Lung (tissue), 12 donors: ENCODE measurements around the gene TMEM263. TPM values are rescaled to one million over a fixed set of nuclear protein-coding genes. Genes with fewer than 3 reads are reported as not detected.
"Not testable (repeated sequence)": the region's sequence is repeated elsewhere in the genome, so short reads cannot be mapped to it uniquely, and the experiment has no call there.

ENCODE experiments used
- ATAC-seq: fragments of 200-7000 bp; cut with Tn5 transposase; one replicate; pipeline ENCODE4 v1.9.1; 2020; ENCODE audit warnings: moderate number of reproducible peaks; ENCODE audit not compliant: insufficient read depth, low FRiP score
- DNase-seq, 3 donors: peaks; one replicate each; pipeline ENCODE4 v3.0.0-alpha.2; 2013 to 2017
- H3K27ac ChIP-seq, 2 donors: one replicate each; pipeline ENCODE4 v1.5.1; 2013; ENCODE audit warnings: mild to moderate bottlenecking in 2 of 2, moderate library complexity in 2 of 2, control low read depth in 1 of 2, inconsistent platforms in 1 of 2, low read depth in 1 of 2, low read length in 1 of 2
- H3K27me3 ChIP-seq, 3 donors: one replicate each; pipeline ENCODE4 v1.5.1; 2013; ENCODE audit warnings: low read length in 2 of 3; ENCODE audit not compliant: control insufficient read depth in 3 of 3, insufficient read depth in 3 of 3
- H3K36me3 ChIP-seq, 4 donors: one replicate each; pipeline ENCODE4 v1.5.1; 2013; ENCODE audit warnings: low read length in 4 of 4, mild to moderate bottlenecking in 1 of 4, moderate library complexity in 1 of 4; ENCODE audit not compliant: control insufficient read depth in 4 of 4, insufficient read depth in 4 of 4
- H3K4me1 ChIP-seq, 5 donors: one replicate each; pipeline ENCODE4 v1.5.1; 2013; ENCODE audit warnings: low read length in 5 of 5, mild to moderate bottlenecking in 2 of 5, moderate library complexity in 1 of 5; ENCODE audit not compliant: control insufficient read depth in 5 of 5, insufficient read depth in 5 of 5
- H3K4me3 ChIP-seq: one replicate; pipeline ENCODE4 v1.5.1; 2013; ENCODE audit warnings: mild to moderate bottlenecking, control low read depth, moderate library complexity
- H3K9ac ChIP-seq, 2 donors: one replicate each; pipeline ENCODE4 v1.5.1; 2013; ENCODE audit warnings: low read length in 2 of 2, control low read depth in 1 of 2; ENCODE audit not compliant: insufficient read depth in 1 of 2
- H3K9me3 ChIP-seq, 4 donors: one replicate each; pipeline ENCODE4 v1.5.1; 2013; ENCODE audit warnings: low read length in 3 of 4, mild to moderate bottlenecking in 1 of 4, moderate library complexity in 1 of 4; ENCODE audit not compliant: control insufficient read depth in 4 of 4, insufficient read depth in 3 of 4
- WGBS, 2 donors: extraction: QIAGEN DNeasy Blood & Tissue Kit; methylation state at CpG; one replicate each; pipeline ENCODE4 v1.1.7; 2013; 5-methylcytosine and 5-hydroxymethylcytosine counted together
- polyA plus RNA-seq, 2 donors: library from polyadenylated mRNA; stranded (reverse); fragments of 200-250 nt; gene quantifications; one replicate each; pipeline ENCODE4 v1.2.1, GENCODE V29; 2013
- total RNA-seq, 2 donors: library from RNA; depleted of rRNA in 1 of 2; stranded (reverse); fragments of >200 nt in 1 of 2; gene quantifications; one replicate each; pipeline ENCODE4 v1.2.1, GENCODE V29; 2014 to 2021
- TF ChIP-seq, protein P1 (sequence below): IDR thresholded peaks from 2 replicates; pipeline ENCODE4 v1.5.1; 2012; ENCODE audit warnings: mild to moderate bottlenecking; ENCODE audit errors: control extremely low read depth, extremely low read depth
- donor health status: control.
- donor health status: control.
- donor health status: Bipolar disorder and iron deficiency.
- donor health status: healthy.
- donor health status: DM: yes; HTN: yes; CAD: no.

The TMEM263 gene
- total and polyA plus RNA-seq, 4 donors: 9.6 to 73.9 (median 22.2) TPM

DNA sequence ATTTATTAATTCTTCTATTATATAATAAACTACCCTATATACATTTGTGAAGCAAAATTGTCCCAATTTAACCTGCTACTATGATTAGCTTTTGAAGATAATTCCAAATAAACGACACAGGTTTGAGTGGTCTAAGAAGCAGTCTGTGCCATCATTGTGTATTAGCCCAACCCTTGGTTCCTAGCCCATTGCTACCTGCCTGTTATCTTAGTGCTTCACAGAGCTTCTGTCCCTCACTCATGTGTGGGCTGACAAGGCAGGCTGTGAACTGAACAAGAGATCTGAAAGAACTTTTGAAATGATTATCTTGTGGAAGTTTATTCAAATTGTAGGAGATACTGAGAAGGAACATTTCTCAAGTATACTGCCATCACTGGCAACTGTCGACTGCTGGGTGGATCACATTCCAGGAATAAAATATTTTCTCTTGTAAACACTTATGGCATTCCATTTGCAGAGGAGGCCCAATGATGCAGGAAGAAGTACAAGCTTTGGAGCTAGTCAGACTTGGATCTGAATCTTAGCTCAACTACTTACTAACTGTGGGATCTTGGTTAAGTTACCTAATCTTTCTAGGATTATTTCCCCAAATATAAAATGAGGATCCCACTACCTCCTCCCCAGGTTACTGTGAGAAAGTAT lies 39.0 kb downstream of the TMEM263 start:
- Histone ChIP-seq H3K36me3 (peaks cover 3 to 12% (median 11%) of the 10 kb centered on the region in 4 donors), H3K4me1 (peaks cover 0 to 8% (median 3%) of the 10 kb centered on the region in 5 donors), H3K9me3 (no peaks in the 10 kb centered on the region), H3K27ac (peak overlapping the region in 1 of 2 donors; percentile 85), H3K9ac (no peak overlapping the region), H3K27me3 (no peaks in the 10 kb centered on the region), H3K4me3 (no peak overlapping the region)
- DNase-seq: no peak
- peak; percentile 27 for ATAC-seq
- WGBS, 2 donors: 56 to 69% methylated on average over 2 of the region's 2 CpGs
- TF ChIP-seq, protein P1, sequence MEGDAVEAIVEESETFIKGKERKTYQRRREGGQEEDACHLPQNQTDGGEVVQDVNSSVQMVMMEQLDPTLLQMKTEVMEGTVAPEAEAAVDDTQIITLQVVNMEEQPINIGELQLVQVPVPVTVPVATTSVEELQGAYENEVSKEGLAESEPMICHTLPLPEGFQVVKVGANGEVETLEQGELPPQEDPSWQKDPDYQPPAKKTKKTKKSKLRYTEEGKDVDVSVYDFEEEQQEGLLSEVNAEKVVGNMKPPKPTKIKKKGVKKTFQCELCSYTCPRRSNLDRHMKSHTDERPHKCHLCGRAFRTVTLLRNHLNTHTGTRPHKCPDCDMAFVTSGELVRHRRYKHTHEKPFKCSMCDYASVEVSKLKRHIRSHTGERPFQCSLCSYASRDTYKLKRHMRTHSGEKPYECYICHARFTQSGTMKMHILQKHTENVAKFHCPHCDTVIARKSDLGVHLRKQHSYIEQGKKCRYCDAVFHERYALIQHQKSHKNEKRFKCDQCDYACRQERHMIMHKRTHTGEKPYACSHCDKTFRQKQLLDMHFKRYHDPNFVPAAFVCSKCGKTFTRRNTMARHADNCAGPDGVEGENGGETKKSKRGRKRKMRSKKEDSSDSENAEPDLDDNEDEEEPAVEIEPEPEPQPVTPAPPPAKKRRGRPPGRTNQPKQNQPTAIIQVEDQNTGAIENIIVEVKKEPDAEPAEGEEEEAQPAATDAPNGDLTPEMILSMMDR: no peak

DNA sequence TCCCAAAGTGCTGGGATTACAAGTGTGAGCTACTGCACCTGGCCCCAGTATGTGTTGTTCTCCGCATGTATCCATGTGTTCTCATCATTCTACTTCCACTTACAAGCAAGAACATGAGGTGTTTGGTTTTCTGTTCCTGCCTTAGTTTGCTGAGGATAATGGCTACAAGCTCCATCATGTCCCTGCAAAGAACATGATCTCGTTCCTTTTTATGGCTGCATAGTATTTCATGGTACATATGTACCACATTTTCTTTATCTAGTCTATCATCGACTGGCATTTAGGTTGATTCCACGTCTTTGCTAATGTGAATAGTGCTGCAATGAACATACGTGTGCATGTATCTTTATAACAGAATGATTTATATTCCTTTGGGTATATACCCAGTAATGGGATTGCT lies 40.4 kb downstream of the TMEM263 start:
- not testable (repeated sequence) for H3K9me3 ChIP-seq, H3K4me1 ChIP-seq, H3K4me3 ChIP-seq, DNase-seq, ATAC-seq, H3K9ac ChIP-seq, H3K27ac ChIP-seq, H3K27me3 ChIP-seq
- WGBS, 2 donors: 96% methylated on average over 5 of the region's 5 CpGs
- H3K36me3 ChIP-seq: peaks cover 6 to 16% (median 12%) of the 10 kb centered on the region in 4 donors

DNA sequence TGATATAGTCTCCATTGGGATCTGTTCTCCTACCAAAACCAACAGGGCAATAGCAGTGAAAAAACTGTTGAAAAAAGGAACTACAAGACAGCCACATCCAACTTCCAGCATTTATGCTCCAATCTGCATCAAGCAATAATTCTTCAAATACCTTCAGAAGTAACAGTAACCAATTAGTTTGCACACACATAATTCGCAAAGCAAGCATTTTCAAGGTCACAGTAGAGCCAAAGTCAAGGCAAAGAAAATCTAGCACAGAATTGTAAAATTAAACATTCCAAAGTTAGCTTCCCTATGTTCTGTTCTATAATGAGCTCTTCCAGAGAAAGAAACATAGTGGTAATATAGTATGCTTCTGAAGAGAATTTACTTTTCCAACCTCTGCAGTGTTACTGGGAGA lies 42.2 kb downstream of the TMEM263 start:
- DNase-seq (no peak), ATAC-seq (no peak)
- H3K9ac ChIP-seq: no peak overlapping the region
- H3K27ac ChIP-seq: no peak overlapping the region
- H3K36me3 ChIP-seq: peaks cover 6 to 15% (median 13%) of the 10 kb centered on the region in 4 donors
- WGBS, 2 donors: 96 to 100% methylated on average over 1 of the region's 1 CpG
- H3K4me1 ChIP-seq: peaks cover 0 to 8% (median 3%) of the 10 kb centered on the region in 5 donors
- H3K9me3 ChIP-seq: no peaks in the 10 kb centered on the region
- H3K27me3 ChIP-seq: no peaks in the 10 kb centered on the region
- H3K4me3 ChIP-seq: no peak overlapping the region
- TF ChIP-seq, protein P1: no peak

DNA sequence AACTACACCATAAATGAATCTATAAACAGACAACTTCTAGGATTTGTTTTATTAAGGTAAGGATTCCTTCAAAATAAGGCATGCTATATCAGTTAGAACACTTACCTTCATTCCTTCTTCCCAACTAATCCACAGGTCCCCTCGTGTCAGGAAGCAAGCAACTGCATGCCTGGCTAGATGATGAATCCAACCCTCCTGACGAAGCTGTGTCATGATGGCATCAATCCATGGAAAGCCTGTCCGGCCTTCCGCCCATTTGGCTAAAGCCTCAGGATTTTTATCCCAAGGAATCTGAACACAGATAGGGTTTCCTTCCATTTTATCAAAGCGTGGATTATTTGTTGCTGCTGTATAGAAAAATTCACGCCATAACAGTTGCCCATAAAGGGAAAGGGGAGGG lies 43.7 kb downstream of the TMEM263 start:
- Histone ChIP-seq H3K27me3 (no peaks in the 10 kb centered on the region), H3K4me3 (no peak overlapping the region), H3K36me3 (peaks cover 6 to 15% (median 13%) of the 10 kb centered on the region in 4 donors), H3K9ac (no peak overlapping the region), H3K9me3 (no peaks in the 10 kb centered on the region), H3K27ac (no peak overlapping the region), H3K4me1 (peaks cover 0 to 8% (median 3%) of the 10 kb centered on the region in 5 donors)
- TF ChIP-seq, protein P1: no peak
- WGBS, 2 donors: 91 to 94% methylated on average over 6 of the region's 6 CpGs
- DNase-seq (no peak), ATAC-seq (no peak)

DNA sequence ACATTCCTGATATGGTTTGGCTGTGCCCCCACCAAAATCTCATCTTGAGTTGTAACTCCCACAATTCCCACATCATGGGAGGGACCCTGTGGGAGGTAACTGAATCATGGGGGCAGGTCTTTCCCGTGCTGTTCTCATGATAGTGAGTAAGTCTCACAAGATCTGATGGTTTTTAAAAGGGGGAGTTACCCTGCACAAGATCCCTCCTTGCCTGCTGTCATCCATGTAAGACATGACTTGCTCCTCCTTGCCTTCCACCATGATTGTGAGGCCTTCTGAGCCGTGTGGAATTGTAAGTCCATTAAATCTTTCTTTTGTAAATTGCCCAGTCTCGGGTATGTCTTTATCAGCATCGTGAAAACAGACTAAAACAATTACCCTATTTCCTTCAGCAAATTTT lies 47.0 kb downstream of the TMEM263 start:
- ATAC-seq: not testable (repeated sequence)

More for the DNA sequence above, 47.0 kb downstream of the TMEM263 start:
- not testable (repeated sequence) for H3K27ac ChIP-seq, H3K9ac ChIP-seq, H3K27me3 ChIP-seq, DNase-seq, H3K9me3 ChIP-seq, H3K4me1 ChIP-seq, H3K4me3 ChIP-seq
- H3K36me3 ChIP-seq: peaks cover 0 to 13% (median 6%) of the 10 kb centered on the region in 4 donors
- WGBS, 2 donors: 85 to 88% methylated on average over 4 of the region's 4 CpGs
